Epithelial cell of esophagus (primary cell): Measurements from ENCODE around the gene PAK4.
"Not testable (repeated sequence)": the region's sequence is repeated elsewhere in the genome, so short reads cannot be mapped to it uniquely, and the experiment has no call there.

Experiments used
- DNase-seq: peaks from one replicate; pipeline ENCODE4 v3.0.0; 2010; ENCODE audit warnings: low read depth
- H3K4me3 ChIP-seq: 2 replicates; pipeline ENCODE4 v1.5.1; 2011; ENCODE audit warnings: mild to moderate bottlenecking, low read length, control low read depth
- CTCF ChIP-seq: IDR thresholded peaks from 2 replicates; pipeline ENCODE4 v1.5.1; 2011; ENCODE audit warnings: low read depth, mild to moderate bottlenecking, low read length, control low read depth, inconsistent platforms; ENCODE audit not compliant: insufficient read depth; ENCODE audit errors: missing control alignments

PAK4 gene

GRCh38 chr19:39083599-39083982 lies 42.0 kb upstream of the PAK4 start:
- peak; percentile 44 for DNase-seq
- TF ChIP-seq CTCF = no peak
- peak overlapping the region; percentile 46 for H3K4me3 ChIP-seq

GRCh38 chr19:39083983-39084731 lies 41.4 kb upstream of the PAK4 start, which contains the start of gene ACP7:
Gene ACP7 (plus strand): TSS chr19:39084368. CDS start chr19:39085270, 902 bp downstream.
- DNase-seq = no peak
- no peak for TF ChIP-seq CTCF
- peak within 1 kb of the TSS; percentile 46 for H3K4me3 ChIP-seq

GRCh38 chr19:39084732-39085080 lies 40.9 kb upstream of the PAK4 start:
- TF ChIP-seq CTCF = no peak
- DNase-seq = no peak
- no peak overlapping the region for H3K4me3 ChIP-seq

- TF ChIP-seq CTCF = no peak
- H3K4me3 ChIP-seq = no peak overlapping the region
- no peak for DNase-seq
These were observed 40.2 kb upstream of the PAK4 start for GRCh38 chr19:39085392-39085791.

DNA sequence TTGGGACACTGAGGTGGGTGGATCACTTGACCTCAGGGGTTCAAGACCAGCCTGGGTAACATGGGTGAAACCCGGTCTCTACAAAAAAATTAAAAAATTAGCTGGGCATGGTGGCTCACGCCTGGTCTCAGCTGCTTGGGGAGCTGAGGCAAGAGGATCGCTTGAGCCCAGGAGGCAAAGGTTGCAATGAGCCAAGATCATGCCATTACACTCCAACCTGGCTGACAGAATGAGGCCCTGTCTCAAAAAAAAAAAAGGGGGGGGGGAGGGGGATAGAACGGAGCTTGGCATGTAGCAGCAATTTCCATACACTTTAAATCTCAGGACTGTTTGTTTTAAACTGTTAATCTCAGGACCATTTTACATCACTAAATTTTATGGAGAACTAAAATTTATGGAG lies 39.2 kb upstream of the PAK4 start:
- no peak for TF ChIP-seq CTCF
- no peak for DNase-seq
- no peak overlapping the region for H3K4me3 ChIP-seq

DNA sequence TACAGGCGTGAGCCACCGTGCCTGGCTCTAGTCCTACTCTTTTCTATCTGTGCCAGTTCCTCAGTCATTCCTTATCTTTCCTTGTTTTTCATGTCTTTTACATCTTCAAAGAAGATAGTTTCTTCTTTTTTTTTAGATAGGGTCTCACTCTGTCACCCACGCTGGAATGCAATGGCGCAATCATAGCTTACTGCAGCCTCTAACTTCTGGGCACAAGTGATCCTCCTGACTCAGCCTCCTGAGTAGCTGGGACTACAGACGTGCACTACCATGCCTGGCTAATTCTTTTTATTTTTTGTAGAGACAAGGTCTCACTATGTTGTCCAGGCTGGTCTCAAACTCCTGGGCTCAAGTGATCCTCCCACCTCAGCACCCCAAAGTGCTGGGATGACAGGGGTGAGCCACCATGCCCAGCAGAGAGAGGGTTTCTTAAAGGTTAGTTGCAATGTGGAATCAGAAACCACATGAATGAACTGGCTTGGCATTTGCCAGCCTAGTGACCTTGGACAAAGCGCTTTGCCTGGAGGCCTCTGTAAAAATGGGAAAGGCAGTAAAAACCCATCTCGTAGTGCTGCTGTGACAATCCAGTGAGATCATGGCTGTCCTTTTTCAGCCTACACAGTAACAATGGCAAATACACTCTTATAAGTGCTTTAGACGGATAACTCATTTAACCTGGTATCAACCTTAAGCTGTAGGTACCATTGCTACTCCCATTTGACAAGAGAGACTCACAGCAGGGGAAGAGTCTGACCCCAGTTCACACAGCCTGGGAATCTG lies 37.5 kb upstream of the PAK4 start:
- DNase-seq = no peak
- TF ChIP-seq CTCF = no peak
- no peak overlapping the region for H3K4me3 ChIP-seq

DNA sequence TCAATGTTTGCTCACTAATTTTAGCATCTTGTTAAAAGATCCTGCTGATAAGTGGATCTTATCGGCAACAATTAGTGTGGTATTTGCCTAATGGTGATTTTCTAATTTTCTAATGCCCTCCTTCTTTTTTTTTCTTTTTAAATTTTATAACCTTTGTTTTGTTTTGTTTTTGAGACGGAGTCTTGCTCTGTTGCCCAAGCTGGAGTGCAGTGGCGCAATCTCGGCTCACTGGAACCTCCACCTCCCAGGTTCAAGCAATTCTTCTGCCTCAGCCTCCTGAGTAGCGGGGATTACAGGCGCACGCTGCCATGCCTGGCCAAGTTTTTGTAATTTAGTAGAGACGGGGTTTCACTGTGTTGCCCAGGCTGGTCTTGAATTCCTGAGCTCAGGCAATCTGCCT lies 35.6 kb upstream of the PAK4 start:
- not testable (repeated sequence) for DNase-seq, H3K4me3 ChIP-seq
